Measurements from ENCODE around the gene KCNMA1. TPM values are rescaled to one million over a fixed set of nuclear protein-coding genes. Genes with fewer than 3 reads are reported as not detected.

The KCNMA1 gene
- total RNA-seq, 3 donors from 2014 or later, result 13.6 to 37.8 (median 15.1) TPM

GRCh38 chr10:77545585-77545984 lies 92.0 kb downstream of the KCNMA1 start:
- H3K4me3 ChIP-seq, result no peak overlapping the region
- H3K4me1 ChIP-seq, result no peaks in the 10 kb centered on the region
- peaks cover 0 to 8% of the 10 kb centered on the region in 2 donors for H3K9me3 ChIP-seq
- TF ChIP-seq POLR2AphosphoS5 (IDR thresholded peaks at IDR 0.05), result no peak
- no peak for TF ChIP-seq POLR2A (IDR thresholded peaks at IDR 0.05)
- no peak for TF ChIP-seq CTCF (IDR thresholded peaks at IDR 0.05)
- H3K36me3 ChIP-seq, result no peaks in the 10 kb centered on the region
- DNase-seq (ENCODE audit: low spot score in 2 of 2), result no peak
- intact Hi-C loops (cut with DNase I; ENCODE audit: low total_unique reads), result no loop called here
- H3K27ac ChIP-seq, result no peak overlapping the region
- H3K27me3 ChIP-seq, result no peaks in the 10 kb centered on the region

GRCh38 chr10:77544617-77545016 lies 93.0 kb downstream of the KCNMA1 start:
- TF ChIP-seq POLR2AphosphoS5 (IDR thresholded peaks at IDR 0.05) (no peak), CTCF (IDR thresholded peaks at IDR 0.05) (no peak), POLR2A (IDR thresholded peaks at IDR 0.05) (no peak)
- Histone ChIP-seq H3K9me3 (peaks cover 0 to 8% of the 10 kb centered on the region in 2 donors), H3K27ac (no peak overlapping the region), H3K36me3 (no peaks in the 10 kb centered on the region), H3K4me1 (no peaks in the 10 kb centered on the region), H3K27me3 (no peaks in the 10 kb centered on the region), H3K4me3 (no peak overlapping the region)
- no peak for DNase-seq (ENCODE audit: low spot score in 2 of 2)
- intact Hi-C loops (cut with DNase I; ENCODE audit: low total_unique reads), result loop anchor here (1.0 kb wide), 1 partner anchor 11 kb away; no protein-coding TSS in a partner anchor

GRCh38 chr10:77542710-77543259 lies 94.8 kb downstream of the KCNMA1 start:
- H3K27me3 ChIP-seq, result no peaks in the 10 kb centered on the region
- DNase-seq (ENCODE audit: low spot score in 2 of 2), result no peak
- H3K4me3 ChIP-seq, result no peak overlapping the region
- H3K4me1 ChIP-seq, result no peaks in the 10 kb centered on the region
- H3K27ac ChIP-seq, result no peak overlapping the region
- intact Hi-C loops (cut with DNase I; ENCODE audit: low total_unique reads), result no loop called here
- H3K9me3 ChIP-seq, result peaks cover 0 to 8% of the 10 kb centered on the region in 2 donors
- TF ChIP-seq CTCF (IDR thresholded peaks at IDR 0.05) (no peak), POLR2AphosphoS5 (IDR thresholded peaks at IDR 0.05) (no peak), POLR2A (IDR thresholded peaks at IDR 0.05) (no peak)
- no peaks in the 10 kb centered on the region for H3K36me3 ChIP-seq

GRCh38 chr10:77541944-77542343 lies 95.7 kb downstream of the KCNMA1 start:
- intact Hi-C loops (cut with DNase I; ENCODE audit: low total_unique reads), result no loop called here
- TF ChIP-seq POLR2AphosphoS5 (IDR thresholded peaks at IDR 0.05) (no peak), CTCF (IDR thresholded peaks at IDR 0.05) (no peak), POLR2A (IDR thresholded peaks at IDR 0.05) (no peak)
- no peaks in the 10 kb centered on the region for H3K4me1 ChIP-seq
- no peak overlapping the region for H3K27ac ChIP-seq
- H3K27me3 ChIP-seq, result no peaks in the 10 kb centered on the region
- no peak overlapping the region for H3K4me3 ChIP-seq
- H3K9me3 ChIP-seq, result peaks cover 0 to 8% of the 10 kb centered on the region in 2 donors
- H3K36me3 ChIP-seq, result no peaks in the 10 kb centered on the region
- DNase-seq (ENCODE audit: low spot score in 2 of 2), result no peak

- intact Hi-C loops (cut with DNase I; ENCODE audit: low total_unique reads), result no loop called here
- TF ChIP-seq POLR2AphosphoS5 (IDR thresholded peaks at IDR 0.05), result no peak
- no peak for TF ChIP-seq CTCF (IDR thresholded peaks at IDR 0.05)
- TF ChIP-seq POLR2A (IDR thresholded peaks at IDR 0.05), result no peak
- Histone ChIP-seq H3K4me1 (no peaks in the 10 kb centered on the region), H3K9me3 (peaks cover 0 to 8% of the 10 kb centered on the region in 2 donors), H3K36me3 (no peaks in the 10 kb centered on the region), H3K27ac (no peak overlapping the region), H3K4me3 (no peak overlapping the region), H3K27me3 (no peaks in the 10 kb centered on the region)
- no peak for DNase-seq (ENCODE audit: low spot score in 2 of 2)
These were observed 96.4 kb downstream of the KCNMA1 start for GRCh38 chr10:77541247-77541646.
